GM12874 (cell line): ENCODE measurements around the gene HMGB2.

Experiments
- CTCF ChIP-seq: IDR thresholded peaks from 2 replicates; pipeline ENCODE4 v1.5.1; 2011; ENCODE audit warnings: low read depth, mild to moderate bottlenecking, control low read depth, low read length, moderate library complexity; ENCODE audit not compliant: insufficient read depth

Gene HMGB2

GRCh38 chr4:173334085-173334890, at the start of gene HMGB2:
Gene HMGB2 (minus strand): TSS chr4:173334358. CDS start chr4:173333649, 709 bp downstream.
- no peak for TF ChIP-seq CTCF

- no peak for TF ChIP-seq CTCF
Observed at GRCh38 chr4:173382349-173382748, 48.2 kb upstream of the HMGB2 start.

- TF ChIP-seq CTCF = no peak
Observed at GRCh38 chr4:173381610-173382009, 47.5 kb upstream of the HMGB2 start.

GRCh38 chr4:173380987-173381386, 46.8 kb upstream of the HMGB2 start:
- no peak for TF ChIP-seq CTCF

GRCh38 chr4:173379929-173380328, 45.8 kb upstream of the HMGB2 start:
- TF ChIP-seq CTCF = no peak

GRCh38 chr4:173374588-173374987, 40.4 kb upstream of the HMGB2 start:
- no peak for TF ChIP-seq CTCF

GRCh38 chr4:173371292-173372192, 37.4 kb upstream of the HMGB2 start:
- no peak for TF ChIP-seq CTCF
